SJCRH30 (cell line): Measurements from ENCODE around the gene DRICH1. TPM values are rescaled to one million over a fixed set of nuclear protein-coding genes. Genes with fewer than 3 reads are reported as not detected.
"Not testable (repeated sequence)": the region's sequence is repeated elsewhere in the genome, so short reads cannot be mapped to it uniquely, and the experiment has no call there.

Experiments
- DNase-seq, 2 experiments: peaks; one replicate each; pipeline ENCODE4 v3.0.0-alpha.2; 2015 to 2020
- H3K27ac ChIP-seq: fragments of 250-450 bp; sonication (Bioruptor Pico); 2 replicates; pipeline ENCODE4 v1.5.1; 2020; ENCODE audit warnings: mild to moderate bottlenecking, moderate library complexity
- H3K27me3 ChIP-seq: fragments of 250-450 bp; sonication (Bioruptor Pico); 2 replicates; pipeline ENCODE4 v1.5.1; 2020; ENCODE audit warnings: mild to moderate bottlenecking, moderate library complexity
- H3K36me3 ChIP-seq: fragments of 250-450 bp; sonication (Bioruptor Pico); 2 replicates; pipeline ENCODE4 v1.5.1; 2020; ENCODE audit warnings: mild to moderate bottlenecking, moderate library complexity
- H3K4me1 ChIP-seq: fragments of 250-450 bp; sonication (Bioruptor Pico); 2 replicates; pipeline ENCODE4 v1.5.1; 2020; ENCODE audit warnings: mild to moderate bottlenecking, moderate library complexity
- H3K4me3 ChIP-seq: fragments of 250-450 bp; sonication (Bioruptor Pico); 2 replicates; pipeline ENCODE4 v1.5.1; 2020; ENCODE audit warnings: mild to moderate bottlenecking, moderate library complexity
- H3K9me3 ChIP-seq: fragments of 250-450 bp; sonication (Bioruptor Pico); replicated peaks from 2 replicates; pipeline ENCODE4 v1.5.1; 2020; ENCODE audit warnings: mild to moderate bottlenecking, moderate library complexity
- total RNA-seq: library from RNA; depleted of rRNA; stranded (reverse); fragments of >200 nt; shearing (Covaris generic); gene quantifications from 2 replicates; pipeline ENCODE4 v1.2.3, GENCODE V29; 2014

DRICH1 gene
- total RNA-seq, 1 experiment from 2014 or later: not detected

GRCh38 chr22:23626286-23626975 is 5.7 kb downstream of the DRICH1 start:
- Histone ChIP-seq H3K27ac (no peak overlapping the region), H3K27me3 (no peaks in the 10 kb centered on the region), H3K36me3 (no peaks in the 10 kb centered on the region), H3K4me1 (no peaks in the 10 kb centered on the region), H3K4me3 (no peak overlapping the region), H3K9me3 (no peaks in the 10 kb centered on the region)
- DNase-seq: no peak

- no peaks in the 10 kb centered on the region for H3K36me3 ChIP-seq
- no peak overlapping the region for H3K27ac ChIP-seq
- H3K4me1 ChIP-seq: no peaks in the 10 kb centered on the region
- H3K27me3 ChIP-seq: no peaks in the 10 kb centered on the region
- no peaks in the 10 kb centered on the region for H3K9me3 ChIP-seq
- peak in 1 of 2 experiments; percentile 32 for DNase-seq
- no peak overlapping the region for H3K4me3 ChIP-seq
These were observed 9.5 kb downstream of the DRICH1 start for GRCh38 chr22:23622634-23623033.

GRCh38 chr22:23621916-23622315 is 10.2 kb downstream of the DRICH1 start:
- H3K27me3 ChIP-seq, H3K27ac ChIP-seq, H3K4me1 ChIP-seq, H3K36me3 ChIP-seq, H3K9me3 ChIP-seq, DNase-seq, H3K4me3 ChIP-seq: not testable (repeated sequence)

- no peak overlapping the region for H3K4me3 ChIP-seq
- H3K27ac ChIP-seq: no peak overlapping the region
- H3K36me3 ChIP-seq: no peaks in the 10 kb centered on the region
- H3K27me3 ChIP-seq: no peaks in the 10 kb centered on the region
- no peaks in the 10 kb centered on the region for H3K9me3 ChIP-seq
- DNase-seq: no peak
- H3K4me1 ChIP-seq: no peaks in the 10 kb centered on the region
These were observed 10.9 kb downstream of the DRICH1 start for GRCh38 chr22:23621082-23621780.

GRCh38 chr22:23613193-23613972 is 18.7 kb downstream of the DRICH1 start:
- Histone ChIP-seq H3K27me3 (no peaks in the 10 kb centered on the region), H3K4me3 (no peak overlapping the region), H3K9me3 (no peaks in the 10 kb centered on the region), H3K36me3 (no peaks in the 10 kb centered on the region), H3K4me1 (no peaks in the 10 kb centered on the region), H3K27ac (no peak overlapping the region)
- no peak for DNase-seq

- Histone ChIP-seq H3K27me3 (no peaks in the 10 kb centered on the region), H3K4me3 (no peak overlapping the region), H3K4me1 (no peaks in the 10 kb centered on the region), H3K36me3 (no peaks in the 10 kb centered on the region), H3K9me3 (no peaks in the 10 kb centered on the region), H3K27ac (no peak overlapping the region)
- no peak for DNase-seq
These were observed 21.9 kb downstream of the DRICH1 start for GRCh38 chr22:23609983-23610781.

- H3K27me3 ChIP-seq: no peaks in the 10 kb centered on the region
- H3K4me3 ChIP-seq: no peak overlapping the region
- no peak overlapping the region for H3K27ac ChIP-seq
- no peaks in the 10 kb centered on the region for H3K36me3 ChIP-seq
- H3K4me1 ChIP-seq: no peaks in the 10 kb centered on the region
- DNase-seq: peak; percentile 72 to 73
- H3K9me3 ChIP-seq: no peaks in the 10 kb centered on the region
These were observed 23.5 kb downstream of the DRICH1 start for GRCh38 chr22:23608583-23608982.

GRCh38 chr22:23606204-23607131 is 25.7 kb downstream of the DRICH1 start:
- Histone ChIP-seq H3K27ac (no peak overlapping the region), H3K27me3 (no peaks in the 10 kb centered on the region), H3K36me3 (no peaks in the 10 kb centered on the region), H3K9me3 (no peaks in the 10 kb centered on the region), H3K4me3 (no peak overlapping the region), H3K4me1 (no peaks in the 10 kb centered on the region)
- no peak for DNase-seq

- no peak overlapping the region for H3K4me3 ChIP-seq
- H3K36me3 ChIP-seq: no peaks in the 10 kb centered on the region
- no peak overlapping the region for H3K27ac ChIP-seq
- H3K27me3 ChIP-seq: no peaks in the 10 kb centered on the region
- no peaks in the 10 kb centered on the region for H3K9me3 ChIP-seq
- DNase-seq: no peak
- no peaks in the 10 kb centered on the region for H3K4me1 ChIP-seq
These were observed 27.0 kb downstream of the DRICH1 start for GRCh38 chr22:23604939-23605712.

GRCh38 chr22:23603266-23603665 is 28.9 kb downstream of the DRICH1 start:
- no peak overlapping the region for H3K4me3 ChIP-seq
- no peaks in the 10 kb centered on the region for H3K4me1 ChIP-seq
- no peaks in the 10 kb centered on the region for H3K36me3 ChIP-seq
- H3K27ac ChIP-seq: no peak overlapping the region
- no peak for DNase-seq
- no peaks in the 10 kb centered on the region for H3K9me3 ChIP-seq
- no peaks in the 10 kb centered on the region for H3K27me3 ChIP-seq

GRCh38 chr22:23598805-23599518 is 33.2 kb downstream of the DRICH1 start:
- H3K36me3 ChIP-seq: no peaks in the 10 kb centered on the region
- DNase-seq: no peak
- no peak overlapping the region for H3K4me3 ChIP-seq
- H3K9me3 ChIP-seq: no peaks in the 10 kb centered on the region
- no peaks in the 10 kb centered on the region for H3K27me3 ChIP-seq
- H3K27ac ChIP-seq: no peak overlapping the region
- no peaks in the 10 kb centered on the region for H3K4me1 ChIP-seq

GRCh38 chr22:23597576-23598268 is 34.4 kb downstream of the DRICH1 start:
- not testable (repeated sequence) for DNase-seq, H3K4me1 ChIP-seq, H3K27me3 ChIP-seq, H3K9me3 ChIP-seq, H3K27ac ChIP-seq, H3K36me3 ChIP-seq, H3K4me3 ChIP-seq
